NCI-H1930 (cell line): ENCODE results near the gene METTL8.
A peak's percentile ranks its signal among the peaks of the same experiment; 100 is the strongest.

Experiments used
- DNase-seq, 2 experiments: peaks; one replicate each; lab custom pipeline; 2025; lab: John Stamatoyannopoulos, UW

METTL8 gene

GRCh38 chr2:171433763-171434012 is at the start of gene METTL8:
Gene METTL8, minus strand, starts transcription at chr2:171433990. Its CDS starts 41,805 bp downstream, at chr2:171392185.
- DNase-seq = no peak

- DNase-seq = no peak
Observed at GRCh38 chr2:171482877-171483276, 49.1 kb upstream of the METTL8 start.

GRCh38 chr2:171482308-171482707 is 48.5 kb upstream of the METTL8 start:
- no peak for DNase-seq

- DNase-seq = no peak
Observed at GRCh38 chr2:171480908-171481307, 47.1 kb upstream of the METTL8 start.

GRCh38 chr2:171479154-171479814 is 45.5 kb upstream of the METTL8 start:
- no peak for DNase-seq

GRCh38 chr2:171478345-171478744 is 44.6 kb upstream of the METTL8 start:
- DNase-seq = no peak

- DNase-seq = no peak
Observed at GRCh38 chr2:171475979-171476378, 42.2 kb upstream of the METTL8 start.

GRCh38 chr2:171470129-171470528 is 36.3 kb upstream of the METTL8 start:
- DNase-seq = no peak

- DNase-seq = no peak
Observed at GRCh38 chr2:171469176-171469575, 35.4 kb upstream of the METTL8 start.

GRCh38 chr2:171460537-171460936 is 26.7 kb upstream of the METTL8 start:
- no peak for DNase-seq

- DNase-seq = no peak
Observed at GRCh38 chr2:171459498-171459897, 25.7 kb upstream of the METTL8 start.

GRCh38 chr2:171452773-171453172 is 19.0 kb upstream of the METTL8 start:
- no peak for DNase-seq

- DNase-seq = no peak
Observed at GRCh38 chr2:171451074-171451473, 17.3 kb upstream of the METTL8 start.

GRCh38 chr2:171447675-171448074 is 13.9 kb upstream of the METTL8 start:
- no peak for DNase-seq

GRCh38 chr2:171441470-171441869 is 7.7 kb upstream of the METTL8 start:
- no peak for DNase-seq

- no peak for DNase-seq
Observed at GRCh38 chr2:171436307-171436706, 2.5 kb upstream of the METTL8 start.

GRCh38 chr2:171434013-171434989 is 511 bp upstream of the METTL8 start, which contains the start of gene DCAF17:
Gene DCAF17, plus strand, starts transcription at chr2:171434226. Its CDS starts 352 bp downstream, at chr2:171434578.
- DNase-seq = peak; percentile 94 to 96

- peak; percentile 9 to 26 for DNase-seq
Observed at GRCh38 chr2:171432969-171433762, 624 bp downstream of the METTL8 start.

GRCh38 chr2:171432206-171432968 is 1.4 kb downstream of the METTL8 start:
- DNase-seq = no peak

- no peak for DNase-seq
Observed at GRCh38 chr2:171431677-171432167, 2.1 kb downstream of the METTL8 start.
